K562 (cell line): ENCODE data around the gene ACVR2B. TPM values are rescaled to one million over a fixed set of nuclear protein-coding genes. Genes with fewer than 3 reads are reported as not detected.

Experiments
- ASH1L ChIP-seq: fragments of 450-650 bp; IDR thresholded peaks from 2 replicates; pipeline ENCODE4 v1.6.1; 2018; ENCODE audit warnings: borderline replicate concordance, mild to moderate bottlenecking, low read depth; ENCODE audit not compliant: partially characterized antibody
- CREM ChIP-seq: IDR thresholded peaks from 2 replicates; pipeline ENCODE4 v1.6.1; 2014; ENCODE audit warnings: antibody characterized with exemption, low read depth
- GABPB2 ChIP-seq: fragments of 250-450 bp; sonication (Bioruptor Pico); conservative IDR thresholded peaks from 2 replicates; pipeline ENCODE4 v1.5.1; 2021; ENCODE audit warnings: mild to moderate bottlenecking
- GATAD2A ChIP-seq: fragments of 450-650 bp; IDR thresholded peaks from 2 replicates; pipeline ENCODE4 v1.6.1; 2017
- HNRNPL ChIP-seq: fragments of 200-400 bp; formaldehyde crosslinking; IDR thresholded peaks from 2 replicates; pipeline ENCODE4 v1.6.1; 2017; ENCODE audit warnings: low read depth, mild to moderate bottlenecking, low read length
- KDM1A ChIP-seq, 2 experiments: fragments of 450-650 bp; IDR thresholded peaks; 2 replicates each; pipeline ENCODE4 v1.6.1; 2016; ENCODE audit warnings: mild to moderate bottlenecking in 2 of 2
- MAX ChIP-seq: sonication (generic); formaldehyde crosslinking; IDR thresholded peaks from 2 replicates; pipeline ENCODE4 v1.9.0; 2022; ENCODE audit warnings: mild to moderate bottlenecking, missing genetic modification reagents
- MGA ChIP-seq: fragments of 450-650 bp; IDR thresholded peaks from 2 replicates; pipeline ENCODE4 v1.6.1; 2016; ENCODE audit warnings: mild to moderate bottlenecking, moderate library complexity
- MTA3 ChIP-seq: fragments of 450-650 bp; formaldehyde crosslinking; IDR thresholded peaks from 2 replicates; pipeline ENCODE4 v1.6.1; 2017; ENCODE audit warnings: mild to moderate bottlenecking, borderline replicate concordance
- NCOA2 ChIP-seq, 2 experiments: fragments of 450-650 bp; IDR thresholded peaks; 2 replicates each; pipeline ENCODE4 v1.6.1; 2018; ENCODE audit warnings: mild to moderate bottlenecking in 2 of 2, moderate library complexity in 1 of 2; ENCODE audit not compliant: partially characterized antibody in 2 of 2
- POLR2G ChIP-seq: fragments of 200-400 bp; formaldehyde crosslinking; IDR thresholded peaks from 2 replicates; pipeline ENCODE4 v1.6.1; 2017; ENCODE audit warnings: low read depth, mild to moderate bottlenecking, antibody characterized with exemption, low read length, moderate library complexity
- RUNX1 ChIP-seq: sonication (generic); IDR thresholded peaks from 2 replicates; pipeline ENCODE4 v1.6.1; 2016; ENCODE audit warnings: antibody characterized with exemption, low read depth
- STAT5A ChIP-seq: IDR thresholded peaks from 2 replicates; pipeline ENCODE4 v1.6.1; 2012; ENCODE audit warnings: low read length, inconsistent platforms, borderline replicate concordance
- ZNF197 ChIP-seq: fragments of 200-800 bp; sonication (Bioruptor generic); IDR thresholded peaks from 2 replicates; pipeline ENCODE4 v1.6.1; 2016; ENCODE audit warnings: low read depth, missing genetic modification characterization, missing compliant biosample characterization
- ZNF512 ChIP-seq: IDR thresholded peaks from 2 replicates; pipeline ENCODE4 v1.6.1; 2016; ENCODE audit warnings: missing genetic modification characterization, missing compliant biosample characterization
- polyA plus RNA-seq, 8 experiments: library from polyadenylated mRNA; depleted of rRNA in 4 of 8; stranded (reverse) in 5 of 8; unstranded in 3 of 8; fragments of >200 nt; fragmentation: Nextera tagmentation in 2 of 8; fragmentation: Illumina TruSeq in 1 of 8; extraction: Ambion mirVana in 2 of 8; extraction: Trizol in 1 of 8; gene quantifications; 2 replicates each; pipeline versions ENCODE4 v1.2.1 to v1.2.3, GENCODE V29; 2011 to 2014; ENCODE audit warnings: inconsistent platforms in 1 of 8, missing spikeins in 1 of 8
- total RNA-seq, 7 experiments: library from RNA; depleted of rRNA in 6 of 7; stranded (reverse); fragments of >200 nt in 6 of 7; fragmentation: Illumina TruSeq in 2 of 7; extraction: Trizol in 2 of 7; gene quantifications; 2 replicates each; pipeline versions ENCODE4 v1.2.1 to v1.2.3, GENCODE V29; 2011 to 2021; ENCODE audit warnings: low replicate concordance in 1 of 7

ACVR2B gene
- total and polyA plus RNA-seq, 9 of the 15 experiments (the other 6 are each of a cell fraction or from before 2014, with no cell fraction given) = 1.8 to 23.7 (median 7.1) TPM

- TF ChIP-seq MGA = peak; percentile 80
- peak; percentile 84 for TF ChIP-seq CREM
- TF ChIP-seq ZNF197 (CRISPR knock-in tag) = no peak; the same call in 1 of the 2 replicates
- no peak for TF ChIP-seq ASH1L
- no peak for TF ChIP-seq ZNF512 (tag)
- TF ChIP-seq HNRNPL = no peak
- TF ChIP-seq MAX (CRISPR knock-in tag) = no peak
- no peak for TF ChIP-seq GABPB2 (CRISPR knock-in tag)
- peak; percentile 97 for TF ChIP-seq POLR2G
- TF ChIP-seq GATAD2A = 0 out of 2 replicates have a peak, but pooled peaks have one; percentile 34
- TF ChIP-seq KDM1A (IDR thresholded peaks at IDR 0.05) = peak; percentile 74 to 85; a peak in 3 of 4 replicates
- no peak for TF ChIP-seq RUNX1
- no peak for TF ChIP-seq NCOA2 (IDR thresholded peaks at IDR 0.05; ENCODE audit: partially characterized antibody in 2 of 2)
- TF ChIP-seq MTA3 = peak; percentile 78; the same call in 1 of the 2 replicates
- TF ChIP-seq STAT5A = no peak
These were observed 42.6 kb downstream of the ACVR2B start, which contains the start of gene EXOG (continued) for GRCh38 chr3:38496131-38496910.
